ENCODE data around the gene USP32. TPM values are rescaled to one million over a fixed set of nuclear protein-coding genes. Genes with fewer than 3 reads are reported as not detected.
"Not testable (repeated sequence)": the region's sequence is repeated elsewhere in the genome, so short reads cannot be mapped to it uniquely, and the experiment has no call there.

USP32 gene
- total RNA-seq, 2 experiments from 2014 or later, result 35.8 to 40.1 TPM

- H3K4me3 Mint-ChIP-seq, result no peak overlapping the region
- CTCF ChIA-PET, result interaction anchor here (1.1 to 1.5 kb wide), 2 partner anchors 9 to 17 kb away, joined by 3 read pairs; no protein-coding TSS in a partner anchor
- H3K27ac Mint-ChIP-seq, result no peak overlapping the region
- no peak for DNase-seq
- POLR2A ChIA-PET, result no interaction called here
- peaks cover 4% of the 10 kb centered on the region for H3K4me1 Mint-ChIP-seq
- H3K9me3 Mint-ChIP-seq, result no peaks in the 10 kb centered on the region
- H3K27me3 Mint-ChIP-seq, result no peaks in the 10 kb centered on the region
- H3K36me3 Mint-ChIP-seq (ENCODE audit: low read depth), result peaks cover 28% of the 10 kb centered on the region
Measured at GRCh38 chr17:60248618-60249289, 143.2 kb downstream of the USP32 start.

GRCh38 chr17:60247836-60248461, 144.0 kb downstream of the USP32 start:
- Mint-ChIP-seq H3K27ac (no peak overlapping the region), H3K36me3 (ENCODE audit: low read depth) (peaks cover 28% of the 10 kb centered on the region), H3K9me3 (no peaks in the 10 kb centered on the region), H3K27me3 (no peaks in the 10 kb centered on the region), H3K4me1 (peaks cover 4% of the 10 kb centered on the region), H3K4me3 (no peak overlapping the region)
- ChIA-PET POLR2A (no interaction called here), CTCF (interaction anchor here (1.1 to 1.5 kb wide), 2 partner anchors 10 to 16 kb away, joined by 3 read pairs; no protein-coding TSS in a partner anchor)
- no peak for DNase-seq

GRCh38 chr17:60244656-60245055, 147.3 kb downstream of the USP32 start:
- CTCF ChIA-PET, result interaction anchor here (1.6 kb wide), 1 partner anchor 9 kb away, joined by 5 read pairs; no protein-coding TSS in a partner anchor
- no peaks in the 10 kb centered on the region for H3K27me3 Mint-ChIP-seq
- no peak overlapping the region for H3K4me3 Mint-ChIP-seq
- H3K4me1 Mint-ChIP-seq, result peaks cover 4% of the 10 kb centered on the region
- DNase-seq, result no peak
- POLR2A ChIA-PET, result no interaction called here
- no peak overlapping the region for H3K27ac Mint-ChIP-seq
- H3K36me3 Mint-ChIP-seq (ENCODE audit: low read depth), result peaks cover 19% of the 10 kb centered on the region
- no peaks in the 10 kb centered on the region for H3K9me3 Mint-ChIP-seq

- H3K4me3 Mint-ChIP-seq, result no peak overlapping the region
- H3K27me3 Mint-ChIP-seq, result no peaks in the 10 kb centered on the region
- no peaks in the 10 kb centered on the region for H3K36me3 Mint-ChIP-seq (ENCODE audit: low read depth)
- no peak for DNase-seq
- POLR2A ChIA-PET, result no interaction called here
- no peaks in the 10 kb centered on the region for H3K9me3 Mint-ChIP-seq
- H3K27ac Mint-ChIP-seq, result no peak overlapping the region
- H3K4me1 Mint-ChIP-seq, result no peaks in the 10 kb centered on the region
- CTCF ChIA-PET, result interaction anchor here (0.9 kb wide), 1 partner anchor 8 kb away, joined by 3 read pairs; no protein-coding TSS in a partner anchor
Measured at GRCh38 chr17:60240290-60240689, 151.6 kb downstream of the USP32 start.

- POLR2A ChIA-PET, result no interaction called here
- H3K36me3 Mint-ChIP-seq (ENCODE audit: low read depth), result peaks cover 6% of the 10 kb centered on the region
Measured at GRCh38 chr17:60231691-60232090, 160.2 kb downstream of the USP32 start.

DNA sequence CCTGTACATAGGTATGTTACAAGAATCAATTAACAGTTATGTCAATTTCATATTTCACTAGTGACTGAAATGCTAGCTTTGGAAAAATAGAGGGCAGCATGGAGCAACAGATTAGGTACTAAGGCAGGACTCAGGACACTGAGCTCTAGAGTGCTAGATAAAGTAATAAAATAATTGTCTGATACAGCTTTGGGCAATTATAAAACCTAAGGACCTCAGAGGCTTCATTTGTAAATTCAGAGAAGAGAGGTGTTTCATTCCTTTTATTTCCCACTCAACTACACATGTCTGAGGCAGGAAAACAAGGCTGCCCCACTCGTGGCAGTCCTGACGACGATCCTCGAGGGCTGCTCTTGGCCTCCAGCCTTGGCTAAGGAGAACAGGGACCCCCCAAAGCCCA, 160.7 kb downstream of the USP32 start:
- Mint-ChIP-seq H3K4me3 (no peak overlapping the region), H3K9me3 (no peaks in the 10 kb centered on the region), H3K36me3 (ENCODE audit: low read depth) (peaks cover 6% of the 10 kb centered on the region), H3K4me1 (no peaks in the 10 kb centered on the region), H3K27me3 (no peaks in the 10 kb centered on the region), H3K27ac (no peak overlapping the region)
- ChIA-PET CTCF (interaction anchor here (0.6 to 2.4 kb wide), 12 partner anchors 11 to 205 kb away, joined by 3 to 7 read pairs (median 3); partner anchors contain the start of gene USP32), POLR2A (no interaction called here)
- no peak for DNase-seq

More at GRCh38 chr17:60231691-60232090, 160.2 kb downstream of the USP32 start:
- Mint-ChIP-seq H3K9me3 (no peaks in the 10 kb centered on the region), H3K27ac (no peak overlapping the region), H3K4me1 (no peaks in the 10 kb centered on the region), H3K27me3 (no peaks in the 10 kb centered on the region), H3K4me3 (no peak overlapping the region)
- CTCF ChIA-PET, result interaction anchor here (0.7 to 2.4 kb wide), 10 partner anchors 9 to 205 kb away, joined by 3 to 7 read pairs (median 3); partner anchors contain the start of gene USP32
- no peak for DNase-seq

GRCh38 chr17:60230358-60230757, 161.6 kb downstream of the USP32 start:
- no peak for DNase-seq
- Mint-ChIP-seq H3K27me3 (no peaks in the 10 kb centered on the region), H3K4me3 (no peak overlapping the region), H3K27ac (no peak overlapping the region), H3K9me3 (no peaks in the 10 kb centered on the region), H3K36me3 (ENCODE audit: low read depth) (peaks cover 6% of the 10 kb centered on the region), H3K4me1 (no peaks in the 10 kb centered on the region)
- POLR2A ChIA-PET, result no interaction called here
- CTCF ChIA-PET, result interaction anchor here (0.7 to 1.5 kb wide), 6 partner anchors 87 to 189 kb away, joined by 3 to 5 read pairs (median 3); partner anchors contain the start of gene USP32

- Mint-ChIP-seq H3K9me3 (no peaks in the 10 kb centered on the region), H3K27me3 (no peaks in the 10 kb centered on the region), H3K4me1 (no peaks in the 10 kb centered on the region), H3K4me3 (no peak overlapping the region), H3K36me3 (ENCODE audit: low read depth) (peaks cover under 1% of the 10 kb centered on the region), H3K27ac (no peak overlapping the region)
- DNase-seq, result no peak
- ChIA-PET CTCF (interaction anchor here (0.6 to 1.9 kb wide), 3 partner anchors 86 to 118 kb away, joined by 3 to 4 read pairs (median 3); no protein-coding TSS in a partner anchor), POLR2A (no interaction called here)
Measured at GRCh38 chr17:60229188-60229802, 162.6 kb downstream of the USP32 start.

- H3K4me1 Mint-ChIP-seq; H3K9me3 Mint-ChIP-seq; H3K27me3 Mint-ChIP-seq; POLR2A ChIA-PET; H3K36me3 Mint-ChIP-seq (ENCODE audit: low read depth); DNase-seq; H3K4me3 Mint-ChIP-seq; H3K27ac Mint-ChIP-seq: not testable (repeated sequence)
- CTCF ChIA-PET, result interaction anchor here (1.0 to 1.9 kb wide), 2 partner anchors 85 to 145 kb away, joined by 3 to 4 read pairs; no protein-coding TSS in a partner anchor
Measured at GRCh38 chr17:60227276-60227675, 164.7 kb downstream of the USP32 start.

GRCh38 chr17:60224064-60224463, 167.9 kb downstream of the USP32 start:
- peaks cover 12% of the 10 kb centered on the region for H3K36me3 Mint-ChIP-seq (ENCODE audit: low read depth)
- no peak for DNase-seq
- ChIA-PET POLR2A (no interaction called here), CTCF (no interaction called here)
- no peaks in the 10 kb centered on the region for H3K27me3 Mint-ChIP-seq
- no peak overlapping the region for H3K4me3 Mint-ChIP-seq
- H3K9me3 Mint-ChIP-seq, result no peaks in the 10 kb centered on the region
- H3K4me1 Mint-ChIP-seq, result peaks cover 3% of the 10 kb centered on the region
- no peak overlapping the region for H3K27ac Mint-ChIP-seq

DNA sequence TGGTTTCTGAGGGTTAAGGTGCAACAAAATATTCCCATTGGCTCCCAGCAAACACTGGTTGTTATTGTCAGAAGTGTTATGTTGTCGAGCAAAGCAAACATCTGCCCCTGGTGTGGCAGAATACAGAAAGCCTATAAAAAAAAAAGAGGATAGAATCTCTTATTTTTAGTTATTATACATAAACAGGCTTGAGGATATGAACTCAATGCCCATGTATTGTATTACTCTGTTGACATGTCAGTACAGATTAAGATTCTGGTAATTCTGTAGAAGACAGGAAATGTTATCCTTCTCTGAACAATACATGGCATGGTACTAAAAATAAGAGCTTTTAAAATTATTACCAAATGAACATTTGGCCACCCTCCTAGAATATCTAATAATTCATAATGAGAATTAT, 168.5 kb downstream of the USP32 start:
- H3K27me3 Mint-ChIP-seq, result no peaks in the 10 kb centered on the region
- H3K4me1 Mint-ChIP-seq, result peaks cover 3% of the 10 kb centered on the region
- DNase-seq, result no peak
- H3K36me3 Mint-ChIP-seq (ENCODE audit: low read depth), result peaks cover 16% of the 10 kb centered on the region
- H3K4me3 Mint-ChIP-seq, result no peak overlapping the region
- no peaks in the 10 kb centered on the region for H3K9me3 Mint-ChIP-seq
- H3K27ac Mint-ChIP-seq, result no peak overlapping the region
- POLR2A ChIA-PET, result no interaction called here
- CTCF ChIA-PET, result no interaction called here

DNA sequence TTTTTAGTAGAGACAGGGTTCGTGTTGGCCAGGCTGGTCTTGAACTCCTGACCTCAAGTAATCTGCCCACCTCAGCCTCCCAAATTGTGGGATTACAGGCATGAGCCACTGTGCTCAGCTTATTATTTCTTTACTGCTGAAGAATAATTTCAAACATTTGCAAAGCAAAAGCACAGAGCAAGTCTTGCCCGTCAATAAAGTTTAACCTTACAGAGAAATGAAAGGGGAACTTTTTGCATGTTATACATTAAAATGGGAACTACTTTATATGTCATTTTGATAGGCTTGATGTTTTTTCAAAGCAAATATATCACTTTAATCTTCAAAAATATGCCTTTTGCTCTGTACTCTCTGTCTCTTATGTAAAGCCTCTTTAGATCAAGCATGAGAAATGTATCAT, 173.2 kb downstream of the USP32 start:
- H3K36me3 Mint-ChIP-seq (ENCODE audit: low read depth), result peaks cover 16% of the 10 kb centered on the region
- H3K27ac Mint-ChIP-seq, H3K27me3 Mint-ChIP-seq, CTCF ChIA-PET, DNase-seq, POLR2A ChIA-PET, H3K4me1 Mint-ChIP-seq, H3K4me3 Mint-ChIP-seq, H3K9me3 Mint-ChIP-seq: not testable (repeated sequence)

DNA sequence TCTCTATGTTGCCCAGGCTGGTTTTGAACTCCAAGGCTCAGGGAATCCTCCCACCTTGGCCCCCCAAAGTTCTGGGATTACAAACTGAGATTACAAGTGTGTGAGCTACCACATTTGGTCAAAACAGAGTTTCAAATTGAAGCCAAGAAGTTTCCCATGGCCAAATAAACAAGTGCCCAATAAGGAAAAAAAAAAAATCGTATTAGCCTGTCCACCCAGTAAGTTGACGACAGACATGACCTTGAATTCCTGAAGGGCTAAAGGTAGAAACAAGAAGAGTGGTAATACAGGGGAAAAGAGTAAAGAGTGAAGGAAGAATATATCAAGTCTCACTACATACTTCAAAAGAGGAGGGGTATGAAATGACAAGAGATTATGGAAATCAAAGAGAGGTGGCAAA, 176.0 kb downstream of the USP32 start:
- DNase-seq; H3K27me3 Mint-ChIP-seq; H3K36me3 Mint-ChIP-seq (ENCODE audit: low read depth); H3K4me1 Mint-ChIP-seq; H3K4me3 Mint-ChIP-seq; POLR2A ChIA-PET; H3K9me3 Mint-ChIP-seq; H3K27ac Mint-ChIP-seq; CTCF ChIA-PET: not testable (repeated sequence)
